DND-41 (cell line): Measurements from ENCODE around the gene RNF220.

Experiments
- ATAC-seq: fragments of 200-7000 bp; cut with Tn5 transposase; 3 replicates; pipeline ENCODE4 v1.9.1; 2021; ENCODE audit warnings: low read depth; ENCODE audit not compliant: insufficient read depth
- DNase-seq: peaks from one replicate; pipeline ENCODE4 v3.0.0-alpha.2; 2020
- H2AFZ ChIP-seq: 2 replicates; pipeline ENCODE4 v1.6.0; 2012; ENCODE audit warnings: low read depth, low read length
- H3K27ac ChIP-seq: 2 replicates; pipeline ENCODE4 v1.5.1; 2012; ENCODE audit warnings: low read length, inconsistent platforms
- H3K27me3 ChIP-seq: fragments of 200-600 bp; sonication (generic); 2 replicates; pipeline ENCODE4 v1.6.0; 2012; ENCODE audit warnings: low read length, mild to moderate bottlenecking, inconsistent platforms; ENCODE audit not compliant: insufficient read depth, poor library complexity
- H3K36me3 ChIP-seq: 2 replicates; pipeline ENCODE4 v1.5.1; 2012; ENCODE audit warnings: low read length, inconsistent platforms; ENCODE audit not compliant: insufficient read depth
- H3K4me1 ChIP-seq: 2 replicates; pipeline ENCODE4 v1.5.1; 2012; ENCODE audit warnings: mild to moderate bottlenecking, low read length; ENCODE audit not compliant: insufficient read depth
- H3K4me2 ChIP-seq: 2 replicates; pipeline ENCODE4 v1.6.0; 2012; ENCODE audit warnings: mild to moderate bottlenecking, moderate library complexity, low read length, inconsistent platforms; ENCODE audit not compliant: insufficient read depth
- H3K4me3 ChIP-seq, 2 experiments: fragments of 200-600 bp in 1 of 2; shearing (Covaris generic) in 1 of 2; 2 replicates each; pipeline ENCODE4 v1.5.1; 2012 to 2016; ENCODE audit warnings: inconsistent platforms in 2 of 2, low read length in 2 of 2, mild to moderate bottlenecking in 2 of 2, low read depth in 1 of 2, moderate library complexity in 1 of 2
- H3K79me2 ChIP-seq: 2 replicates; pipeline ENCODE4 v1.6.0; 2012; ENCODE audit warnings: low read length, inconsistent platforms; ENCODE audit not compliant: insufficient read depth
- H3K9ac ChIP-seq: 2 replicates; pipeline ENCODE4 v1.6.0; 2012; ENCODE audit warnings: low read depth, mild to moderate bottlenecking, inconsistent platforms, low read length, moderate library complexity
- H3K9me3 ChIP-seq: 2 replicates; pipeline ENCODE4 v1.5.1; 2012; ENCODE audit warnings: low read length, moderate library complexity, mild to moderate bottlenecking, inconsistent platforms; ENCODE audit not compliant: insufficient read depth, severe bottlenecking
- H4K20me1 ChIP-seq: 2 replicates; pipeline ENCODE4 v1.6.0; 2012; ENCODE audit warnings: low read length; ENCODE audit not compliant: insufficient read depth
- CTCF ChIP-seq: IDR thresholded peaks from 2 replicates; pipeline ENCODE4 v1.5.1; 2012; ENCODE audit warnings: borderline replicate concordance, low read length, moderate library complexity, mild to moderate bottlenecking; ENCODE audit not compliant: poor library complexity, severe bottlenecking; ENCODE audit errors: extremely low read depth
- EZH2 ChIP-seq: IDR thresholded peaks from 3 replicates; pipeline ENCODE4 v1.6.1; 2012; ENCODE audit warnings: borderline replicate concordance, low read depth, mild to moderate bottlenecking, moderate library complexity, low read length, inconsistent platforms; ENCODE audit not compliant: severe bottlenecking

RNF220 gene

GRCh38 chr1:44476891-44477290 is 71.8 kb downstream of the RNF220 start:
- ATAC-seq, result no peak
- Histone ChIP-seq H3K79me2 (no peaks in the 10 kb centered on the region), H3K27ac (no peak overlapping the region), H3K27me3 (peaks cover 20% of the 10 kb centered on the region), H4K20me1 (no peaks in the 10 kb centered on the region), H2AFZ (no peak overlapping the region), H3K4me2 (no peak overlapping the region), H3K4me3 (no peak overlapping the region), H3K9me3 (no peaks in the 10 kb centered on the region), H3K9ac (no peak overlapping the region), H3K4me1 (no peaks in the 10 kb centered on the region), H3K36me3 (no peaks in the 10 kb centered on the region)
- TF ChIP-seq CTCF (no peak), EZH2 (no peak)
- no peak for DNase-seq

GRCh38 chr1:44481701-44482100 is 76.6 kb downstream of the RNF220 start:
- H3K9ac ChIP-seq, result no peak overlapping the region
- peaks cover 32% of the 10 kb centered on the region for H3K27me3 ChIP-seq
- DNase-seq (no peak), ATAC-seq (no peak)
- H3K79me2 ChIP-seq, result no peaks in the 10 kb centered on the region
- no peaks in the 10 kb centered on the region for H3K9me3 ChIP-seq
- H3K4me2 ChIP-seq, result no peak overlapping the region
- TF ChIP-seq CTCF (no peak), EZH2 (no peak)
- no peaks in the 10 kb centered on the region for H4K20me1 ChIP-seq
- H3K27ac ChIP-seq, result no peak overlapping the region
- H3K4me3 ChIP-seq, result no peak overlapping the region
- no peaks in the 10 kb centered on the region for H3K36me3 ChIP-seq
- H2AFZ ChIP-seq, result no peak overlapping the region
- no peaks in the 10 kb centered on the region for H3K4me1 ChIP-seq

GRCh38 chr1:44483089-44483874 is 78.2 kb downstream of the RNF220 start:
- Histone ChIP-seq H4K20me1 (no peaks in the 10 kb centered on the region), H3K27me3 (peaks cover 31% of the 10 kb centered on the region), H3K4me2 (no peak overlapping the region), H2AFZ (no peak overlapping the region), H3K4me3 (no peak overlapping the region), H3K9me3 (no peaks in the 10 kb centered on the region), H3K79me2 (no peaks in the 10 kb centered on the region), H3K27ac (no peak overlapping the region), H3K4me1 (no peaks in the 10 kb centered on the region), H3K9ac (no peak overlapping the region), H3K36me3 (no peaks in the 10 kb centered on the region)
- ATAC-seq (no peak), DNase-seq (no peak)
- TF ChIP-seq CTCF (no peak), EZH2 (no peak)
